Thoracic aorta endothelial cell (primary cell): Measurements from ENCODE around the gene LRP1. TPM values are rescaled to one million over a fixed set of nuclear protein-coding genes. Genes with fewer than 3 reads are reported as not detected.

Experiments used
- small RNA-seq: library from RNA; depleted of rRNA; stranded (forward); fragments of <200 nt; gene quantifications from one replicate; pipeline ENCODE3, GENCODE V24; 2012
- total RNA-seq: library from RNA; depleted of rRNA; stranded (reverse); fragments of >200 nt; gene quantifications from 2 replicates; pipeline ENCODE4 v1.2.3, GENCODE V29; 2012

Gene LRP1
- total RNA-seq, result 2.9 and 4.8 TPM in 2 replicates

DNA sequence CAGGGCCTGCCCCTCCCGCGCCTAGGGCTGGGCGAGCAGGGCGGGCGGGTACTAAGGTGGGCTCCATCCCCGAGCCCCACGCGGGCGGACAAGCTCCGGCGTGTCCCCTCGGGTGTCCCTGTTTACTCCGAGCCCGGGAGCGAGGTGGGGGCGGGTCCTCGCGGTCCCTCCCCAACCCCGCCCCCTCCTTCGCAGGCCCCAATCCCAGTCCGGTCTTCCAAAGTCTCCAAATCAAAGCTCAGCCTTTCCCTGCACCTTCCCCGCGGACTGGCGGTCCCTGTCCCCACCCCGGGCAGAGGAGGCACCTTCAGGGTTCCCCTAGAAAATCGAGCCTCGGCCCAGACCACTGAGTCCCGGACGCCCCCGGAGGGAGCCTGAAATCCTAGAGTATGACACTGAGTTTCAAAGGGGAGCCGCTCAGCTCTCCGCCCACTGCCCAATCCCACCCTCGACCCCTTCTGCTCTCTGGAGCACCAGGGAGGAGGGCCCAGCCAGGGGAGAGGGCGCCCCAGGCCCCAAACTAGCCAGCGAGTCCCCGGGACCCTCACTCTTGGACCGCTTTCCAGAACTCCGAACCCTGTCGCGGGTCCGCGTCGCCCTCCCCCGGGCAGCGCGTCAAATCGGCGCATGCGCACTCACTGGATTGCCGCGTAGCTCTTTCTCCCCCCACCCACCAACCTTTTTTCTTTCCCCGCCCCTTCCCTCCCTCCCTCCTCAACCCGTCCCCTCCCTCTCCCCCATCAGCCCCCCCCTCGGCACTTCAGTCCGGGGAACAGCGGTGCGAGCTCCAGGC, at the start of gene LRP1:
Gene LRP1, plus strand, starts transcription at position 758 of the 793 bp plus-strand sequence. CDS start 482 bp downstream, outside the sequence.

DNA sequence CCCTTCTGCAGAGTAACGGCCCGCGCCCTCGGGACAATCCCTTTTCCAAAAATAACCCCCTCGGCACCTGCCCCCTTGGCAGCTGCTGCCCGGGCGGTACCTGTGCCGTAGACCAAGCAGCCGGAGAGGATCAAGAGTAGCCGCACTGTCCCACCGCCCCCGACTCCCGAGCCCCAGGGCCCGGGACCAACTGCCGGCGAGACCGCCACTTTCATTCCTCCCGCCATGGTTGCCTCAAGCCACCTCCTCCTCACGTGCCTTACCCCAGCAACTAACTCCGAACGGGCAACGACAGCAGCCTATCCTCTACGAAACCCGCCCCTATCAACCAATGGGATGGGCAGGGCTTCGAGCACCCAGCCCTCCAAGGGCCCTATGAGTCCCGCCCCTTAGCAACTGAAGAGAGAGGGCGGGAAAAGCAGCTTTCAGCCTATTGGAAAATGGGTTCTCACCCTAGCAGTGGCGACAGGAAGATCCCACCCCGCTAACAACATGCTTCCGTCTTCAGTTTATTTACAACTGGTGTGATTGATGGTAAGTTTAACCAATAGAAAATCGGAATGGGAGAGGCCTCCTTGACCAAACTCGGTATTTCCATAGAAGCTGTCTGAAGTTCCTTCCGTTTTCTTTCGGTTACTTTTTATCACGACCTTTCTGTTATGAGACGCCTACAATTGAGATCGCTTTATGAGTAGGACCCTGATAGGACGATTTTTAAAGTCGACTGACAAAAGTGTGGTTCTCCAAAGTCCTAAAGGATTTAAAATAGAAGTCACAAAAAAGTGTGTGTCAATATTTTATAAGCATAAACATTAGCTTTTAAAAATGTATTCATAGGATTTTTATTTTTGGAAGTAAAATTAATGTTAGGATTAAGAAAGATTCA, 49.5 kb upstream of the LRP1 start, which contains the start of gene NEMP1:
Gene NEMP1, minus strand, starts transcription at position 273 of the 886 bp plus-strand sequence. Its CDS starts 46 bp downstream, at position 227.

DNA sequence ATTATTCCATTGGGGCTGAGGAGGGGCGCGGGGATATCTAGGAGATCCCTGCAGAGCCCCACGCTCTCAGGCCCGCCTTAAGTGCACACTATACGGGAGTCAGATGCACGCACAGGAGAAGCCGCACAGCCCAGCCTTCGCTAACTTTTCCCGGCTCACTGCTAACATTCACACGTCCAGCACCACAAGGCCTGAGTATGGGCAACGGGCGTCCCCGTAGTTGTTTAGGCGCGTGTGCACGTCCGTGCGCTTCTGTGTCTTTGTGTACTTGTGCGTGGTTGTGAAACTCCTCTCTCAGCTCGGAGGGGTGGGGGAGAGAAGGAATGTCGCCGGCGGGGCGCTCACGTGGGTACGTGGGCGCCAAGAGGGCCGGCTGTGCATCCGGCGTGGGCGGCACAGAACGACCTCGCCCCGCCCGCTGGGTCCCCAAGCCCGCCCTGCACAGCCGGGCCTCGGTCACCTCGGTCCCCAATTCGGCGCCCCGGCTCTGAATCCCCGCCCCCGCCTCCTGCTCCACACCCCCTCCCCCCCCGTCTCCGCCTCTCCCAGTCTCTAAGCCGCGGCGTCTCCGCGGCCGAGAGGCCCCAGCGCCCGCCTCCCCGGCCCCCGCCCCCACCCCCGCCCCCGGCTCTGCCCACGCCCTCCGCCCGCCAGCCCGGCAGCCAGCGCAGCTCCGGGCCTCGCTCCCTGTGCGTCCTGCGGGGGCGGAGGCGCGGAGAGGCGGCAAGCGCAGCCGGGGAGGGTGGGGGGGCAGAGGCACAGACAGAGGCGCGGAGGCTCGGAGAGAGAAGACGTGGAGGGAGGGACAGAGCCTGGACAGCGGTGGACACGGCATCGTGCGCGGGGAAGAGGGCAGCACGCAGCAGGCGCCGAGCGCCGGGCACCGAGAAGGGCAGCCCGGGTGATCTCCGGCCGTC, 39.7 kb upstream of the LRP1 start, which contains the start of gene NAB2:
Gene NAB2, plus strand, starts transcription at position 761 of the 917 bp plus-strand sequence. CDS start 158 bp downstream, outside the sequence.

DNA sequence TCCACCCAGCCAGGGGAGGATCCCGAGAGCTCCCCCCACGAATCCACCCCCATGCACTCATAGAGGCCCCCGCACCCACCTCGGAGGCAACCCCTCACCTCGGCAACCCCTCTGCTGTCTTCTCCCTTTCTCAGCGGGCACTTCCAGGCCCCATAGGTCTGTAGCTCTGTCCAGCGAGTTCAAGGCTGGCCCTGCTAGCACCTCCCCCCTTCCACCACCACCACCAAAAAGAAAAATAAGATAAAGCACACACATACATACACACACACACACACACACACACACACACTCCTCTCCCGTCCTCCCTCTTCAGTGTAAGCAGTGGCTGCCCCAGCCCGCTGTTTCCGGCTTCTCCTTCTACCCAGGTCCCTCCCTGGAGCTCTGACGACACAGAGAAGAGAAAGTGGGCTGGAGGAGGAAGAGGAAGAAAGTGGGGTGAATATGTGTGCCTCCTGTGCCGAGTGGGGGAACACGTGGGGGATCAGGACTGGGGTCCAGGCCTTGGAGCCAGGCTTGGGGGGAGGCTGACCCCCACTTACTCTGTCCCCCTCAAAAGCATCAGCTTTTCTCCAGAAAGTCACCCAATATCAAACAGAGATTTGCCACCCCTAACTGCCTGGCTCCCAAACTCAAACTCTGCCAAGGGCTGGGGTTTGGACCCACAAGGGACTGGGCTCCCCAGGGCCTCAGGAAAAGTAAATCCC, 17.1 kb upstream of the LRP1 start, which contains the start of gene STAT6:
Gene STAT6, minus strand, starts transcription at position 332 of the 704 bp plus-strand sequence. CDS start 3,084 bp downstream, outside the sequence.

DNA sequence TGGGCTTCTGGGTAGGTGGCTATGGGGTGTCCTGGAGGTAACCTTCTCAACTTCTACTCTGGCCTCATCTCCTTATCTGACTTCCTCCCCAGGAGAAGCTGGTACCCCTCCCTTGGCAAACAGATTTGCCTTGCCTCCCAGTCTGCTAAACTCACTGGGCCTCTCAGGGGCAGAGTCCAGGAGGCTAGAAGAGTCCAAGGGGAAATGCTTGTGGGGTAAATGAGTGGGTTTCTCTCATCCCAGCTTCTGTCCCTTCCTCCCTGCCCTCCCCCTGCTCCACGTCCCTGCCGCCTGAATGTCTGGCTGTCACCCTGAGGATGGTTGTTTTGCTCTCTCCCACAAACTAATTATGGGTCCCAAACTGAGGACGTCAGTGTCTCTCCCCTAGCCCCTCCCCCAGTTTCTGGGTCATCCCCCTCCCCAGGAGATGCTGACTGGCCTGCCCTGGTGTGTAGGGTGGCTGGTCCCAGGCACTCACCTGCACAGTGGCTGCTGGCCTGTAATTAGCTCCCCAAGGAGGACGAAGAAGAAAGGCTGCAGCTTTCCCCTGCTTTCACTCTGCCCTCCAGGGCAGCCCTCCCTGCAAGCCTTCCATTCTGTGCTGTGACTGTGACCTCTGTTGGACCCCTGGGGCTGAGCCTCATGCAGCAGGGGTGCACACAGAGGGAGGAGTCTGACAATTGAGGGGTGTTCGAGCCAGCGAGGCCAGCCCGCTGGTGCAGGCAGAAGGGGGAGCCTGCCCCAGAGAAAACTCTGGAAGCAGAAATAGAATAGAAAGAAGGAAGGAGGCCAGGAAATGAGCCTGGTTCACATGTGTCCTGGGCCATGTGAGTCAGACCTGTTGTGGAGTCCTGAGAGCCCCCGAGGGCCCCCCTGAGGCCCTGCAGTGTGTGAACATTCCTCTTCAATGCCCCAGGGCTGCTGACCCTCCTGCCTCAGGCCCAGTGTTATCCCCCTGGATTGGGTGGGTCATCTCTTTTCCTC, 19.0 kb downstream of the LRP1 start, which contains the start of gene LRP1-AS:
Gene LRP1-AS, minus strand, starts transcription at position 659 of the 984 bp plus-strand sequence.

DNA sequence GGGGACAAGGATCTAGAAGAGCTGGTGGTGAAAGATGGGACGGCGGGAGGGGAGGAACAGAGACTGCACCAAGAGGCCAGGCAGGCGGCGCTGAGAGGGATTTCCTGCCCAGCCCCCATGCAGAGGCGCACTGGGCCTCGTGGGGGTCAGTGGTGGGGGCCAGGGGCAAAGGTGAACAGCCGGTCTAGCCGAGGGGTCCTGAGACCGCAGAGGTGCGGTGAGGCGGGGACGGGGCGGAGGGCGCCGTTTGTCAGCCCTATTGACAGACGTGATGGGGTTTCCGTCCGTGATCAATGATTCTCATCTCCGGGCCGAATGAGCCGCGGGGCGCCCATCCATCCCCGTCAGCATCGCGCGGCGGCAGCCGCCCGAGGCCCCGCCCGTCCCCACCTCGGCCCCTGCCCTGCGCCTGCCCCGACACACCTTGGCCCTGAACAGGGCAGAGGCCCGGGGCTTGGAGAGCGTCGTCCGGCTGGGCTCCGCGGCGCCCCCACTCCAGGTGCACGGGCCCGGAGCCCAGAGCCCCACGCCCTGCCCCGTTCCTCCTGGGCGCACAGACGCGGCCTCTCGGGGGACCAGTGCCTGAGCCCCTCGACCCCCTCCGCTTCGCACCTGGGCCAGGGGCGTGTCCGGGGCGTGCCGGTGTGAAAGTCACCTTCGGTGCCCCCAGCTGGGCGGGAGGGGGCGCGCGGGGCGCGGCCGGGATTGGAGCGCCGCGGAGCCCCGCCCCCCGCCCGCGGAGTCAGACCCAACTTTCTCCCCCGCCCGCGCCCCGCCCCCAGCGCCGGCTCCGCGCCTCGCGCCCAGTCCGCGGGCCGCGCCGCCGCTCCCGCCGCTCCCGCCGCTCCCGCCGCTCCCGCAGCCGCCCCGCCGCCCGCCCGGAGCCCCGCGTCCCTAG, 88.0 kb downstream of the LRP1 start, which contains the start of gene NXPH4:
Gene NXPH4, plus strand, starts transcription at position 781 of the 898 bp plus-strand sequence. CDS start 176 bp downstream, outside the sequence.

DNA sequence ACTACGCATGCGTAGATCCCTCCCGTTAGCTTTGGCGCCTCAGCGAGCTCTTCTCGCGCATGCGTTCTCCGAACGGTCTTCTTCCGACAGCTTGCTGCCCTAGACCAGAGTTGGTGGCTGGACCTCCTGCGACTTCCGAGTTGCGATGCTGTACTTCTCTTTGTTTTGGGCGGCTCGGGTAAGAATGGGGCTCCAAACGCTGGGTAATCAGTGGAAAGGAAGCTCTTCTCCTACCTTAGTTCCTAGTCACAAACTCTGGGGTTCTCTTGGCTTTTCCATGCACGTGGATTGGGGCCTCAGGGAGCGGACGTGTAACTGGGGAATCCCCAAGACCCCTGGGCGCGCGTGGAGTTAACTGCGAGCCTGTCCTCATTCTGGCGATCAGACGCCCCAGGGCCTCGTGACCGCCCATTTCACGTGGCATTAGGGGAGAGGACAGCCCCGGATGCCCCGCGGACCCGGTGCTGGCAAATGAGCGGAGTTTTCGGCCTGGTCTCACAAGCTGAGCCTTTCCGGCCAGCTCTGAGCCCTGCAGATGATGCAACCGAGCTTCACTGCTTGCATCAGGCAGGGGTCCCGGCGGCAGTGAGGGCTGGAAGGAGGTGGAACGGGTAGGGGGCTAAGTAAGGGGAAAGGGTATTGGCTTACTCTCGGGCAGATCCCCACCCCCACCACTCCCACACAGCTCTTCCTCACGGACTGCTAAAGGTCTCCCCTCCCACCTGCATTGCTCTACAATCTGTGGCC, 101.5 kb downstream of the LRP1 start, which contains the start of gene SHMT2:
Gene SHMT2, plus strand, starts transcription at position 78 of the 747 bp plus-strand sequence. Its CDS starts 68 bp downstream, at position 146.

DNA sequence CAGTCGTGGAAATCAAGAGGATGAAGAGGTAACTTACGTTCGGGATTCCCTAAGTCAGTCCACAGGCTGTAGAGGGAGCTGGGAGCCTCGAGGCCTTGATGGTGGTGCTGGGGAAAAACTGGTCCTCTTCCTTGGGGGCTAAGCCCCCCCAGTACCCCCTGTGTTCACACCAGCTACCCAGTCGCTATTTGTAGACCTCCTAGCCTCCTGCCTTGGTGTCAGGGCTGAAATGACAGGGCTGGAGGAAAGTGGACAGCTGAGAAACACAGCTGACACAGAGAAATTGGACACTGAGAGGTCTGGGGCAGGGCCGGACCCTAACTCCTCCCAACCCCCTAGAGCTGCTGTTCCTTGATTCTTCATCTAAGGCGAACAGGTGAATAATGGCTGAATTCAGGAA, 122.7 kb downstream of the LRP1 start, which contains the start of gene STAC3:
Gene STAC3, minus strand, starts transcription at position 232 of the 400 bp plus-strand sequence. CDS start 1,551 bp downstream, outside the sequence.

Small RNA genes within 50 kb of the gene (small RNA-seq; reads per million reads assigned to genes)
- not detected for gene MIR1228

Other genes starting within 250 kb of the LRP1 start
- not detected in 2 replicates for gene SDR9C7, start 194.1 kb upstream of the LRP1 start, total RNA-seq
- gene RDH16, start 170.9 kb upstream of the LRP1 start, total RNA-seq, result under 0.01 and 0.14 TPM in 2 replicates
- 9.8 and 10.3 TPM in 2 replicates for gene ZBTB39, start 121.9 kb upstream of the LRP1 start, total RNA-seq
- gene TAC3, start 112.0 kb upstream of the LRP1 start, total RNA-seq, result 0.14 TPM in 1 of 2 replicates, not detected in the other
- gene MYO1A, start 78.4 kb upstream of the LRP1 start, total RNA-seq, result 0.07 TPM in 1 of 2 replicates, not detected in the other
- 18.0 and 25.7 TPM in 2 replicates for gene NEMP1, start 49.7 kb upstream of the LRP1 start, total RNA-seq
- 8.3 and 9.8 TPM in 2 replicates for gene NAB2, start 39.4 kb upstream of the LRP1 start, total RNA-seq
- gene STAT6, start 17.1 kb upstream of the LRP1 start, total RNA-seq, result 70.3 and 79.0 TPM in 2 replicates
- gene LRP1-AS, start 19.1 kb downstream of the LRP1 start, total RNA-seq, result not detected in 2 replicates
- 0.13 and 0.14 TPM in 2 replicates for gene NXPH4, start 88.3 kb downstream of the LRP1 start, total RNA-seq
- 168 and 252 TPM in 2 replicates for gene SHMT2, start 101.2 kb downstream of the LRP1 start, total RNA-seq
- not detected in 2 replicates for gene STAC3, start 122.7 kb downstream of the LRP1 start, total RNA-seq